Retinal pigment epithelial cell (primary cell): ENCODE results near the gene AACS.

Source experiments
- DNase-seq: peaks from one replicate; pipeline ENCODE4 v3.0.0-alpha.2; 2010; ENCODE audit warnings: low read depth
- H3K4me3 ChIP-seq: 2 replicates; pipeline ENCODE4 v1.5.1; 2011; ENCODE audit warnings: mild to moderate bottlenecking, low read length, control low read depth, moderate library complexity
- TF ChIP-seq, protein P1 (sequence below): conservative IDR thresholded peaks from 2 replicates; pipeline ENCODE4 v1.5.1; 2011; ENCODE audit warnings: low read depth, low read length, control low read depth, inconsistent platforms

AACS gene

DNA sequence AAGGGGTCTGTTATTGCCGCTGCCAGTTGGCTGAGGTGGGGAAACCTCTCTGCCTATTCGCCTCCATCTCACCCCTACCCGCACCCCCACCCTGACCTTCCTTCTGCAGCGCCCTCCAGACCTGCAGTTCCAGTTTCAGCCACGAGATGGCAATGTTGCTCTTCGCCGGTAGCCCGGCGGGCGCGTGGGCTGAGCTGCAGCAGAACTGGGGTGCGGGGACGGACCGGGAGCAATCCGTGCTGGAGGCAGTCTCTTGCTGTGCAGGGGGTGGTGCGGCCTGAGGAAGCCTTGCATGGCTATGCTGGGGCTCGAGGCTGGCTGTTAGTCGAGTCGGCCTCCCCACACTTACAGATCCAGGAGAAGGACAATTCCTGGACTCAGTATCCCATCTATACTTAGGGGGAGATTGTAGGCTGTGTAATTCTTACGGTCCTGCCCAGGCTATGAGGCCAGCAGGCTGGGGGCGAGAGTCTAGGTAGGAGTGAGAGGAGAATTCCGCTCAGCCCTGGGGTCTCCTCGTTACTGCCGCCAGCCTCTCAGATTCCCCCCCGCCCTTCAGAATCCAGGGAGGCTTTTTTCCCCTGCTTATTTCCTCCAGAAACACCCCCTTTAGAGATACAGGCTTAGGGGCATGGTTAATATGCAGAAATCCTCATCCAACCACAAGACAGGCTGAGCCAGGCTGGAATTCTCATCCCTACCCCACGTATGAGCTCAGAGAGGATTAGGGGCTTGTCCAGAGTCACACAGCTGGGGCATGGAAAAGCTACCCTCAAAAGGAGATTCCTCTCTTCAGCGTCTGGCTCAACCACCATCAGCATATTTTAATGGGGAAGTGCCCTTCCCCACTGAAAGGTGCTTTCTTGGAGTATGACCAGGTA is 118.2 kb downstream of the AACS start:
- peak; percentile 20 for DNase-seq
- TF ChIP-seq, protein P1, sequence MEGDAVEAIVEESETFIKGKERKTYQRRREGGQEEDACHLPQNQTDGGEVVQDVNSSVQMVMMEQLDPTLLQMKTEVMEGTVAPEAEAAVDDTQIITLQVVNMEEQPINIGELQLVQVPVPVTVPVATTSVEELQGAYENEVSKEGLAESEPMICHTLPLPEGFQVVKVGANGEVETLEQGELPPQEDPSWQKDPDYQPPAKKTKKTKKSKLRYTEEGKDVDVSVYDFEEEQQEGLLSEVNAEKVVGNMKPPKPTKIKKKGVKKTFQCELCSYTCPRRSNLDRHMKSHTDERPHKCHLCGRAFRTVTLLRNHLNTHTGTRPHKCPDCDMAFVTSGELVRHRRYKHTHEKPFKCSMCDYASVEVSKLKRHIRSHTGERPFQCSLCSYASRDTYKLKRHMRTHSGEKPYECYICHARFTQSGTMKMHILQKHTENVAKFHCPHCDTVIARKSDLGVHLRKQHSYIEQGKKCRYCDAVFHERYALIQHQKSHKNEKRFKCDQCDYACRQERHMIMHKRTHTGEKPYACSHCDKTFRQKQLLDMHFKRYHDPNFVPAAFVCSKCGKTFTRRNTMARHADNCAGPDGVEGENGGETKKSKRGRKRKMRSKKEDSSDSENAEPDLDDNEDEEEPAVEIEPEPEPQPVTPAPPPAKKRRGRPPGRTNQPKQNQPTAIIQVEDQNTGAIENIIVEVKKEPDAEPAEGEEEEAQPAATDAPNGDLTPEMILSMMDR = peak; percentile 100
- H3K4me3 ChIP-seq = peak overlapping the region; percentile 17

DNA sequence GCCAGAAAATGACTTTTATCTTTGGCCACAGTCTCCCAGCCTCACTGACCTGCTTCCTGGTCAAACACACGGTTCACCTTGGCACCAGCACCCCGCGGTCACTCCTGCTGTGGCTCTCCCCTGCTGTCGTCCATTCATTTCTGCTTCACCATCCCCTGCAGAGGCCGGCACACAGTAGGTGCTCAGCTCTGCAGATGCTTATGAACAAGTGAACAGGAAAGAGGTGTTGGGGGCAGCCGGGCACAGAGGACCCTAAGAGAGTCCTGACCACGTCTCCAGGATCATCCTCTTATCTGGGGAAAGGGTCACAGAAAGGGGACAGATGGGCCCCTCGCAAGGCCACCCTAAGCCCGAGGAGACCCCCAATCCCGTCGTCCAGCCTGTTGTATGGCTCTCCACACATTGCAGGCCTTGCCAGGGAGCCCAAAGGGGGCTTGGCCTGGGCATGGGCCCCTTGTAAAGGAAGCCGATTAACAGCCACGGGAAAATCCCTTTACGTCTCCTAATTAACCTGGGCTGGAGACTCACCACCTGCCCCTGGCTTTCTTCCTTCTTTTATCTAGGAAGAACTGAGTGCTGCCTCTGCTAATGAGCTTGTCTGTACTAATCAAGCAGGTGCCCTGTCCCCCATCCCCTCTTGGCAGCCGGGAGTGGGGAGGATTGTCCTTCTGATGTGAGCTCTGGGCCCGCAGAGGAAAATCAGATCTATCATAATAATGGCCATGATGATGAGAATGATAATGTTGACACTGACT is 119.2 kb downstream of the AACS start:
- TF ChIP-seq, protein P1 = no peak
- H3K4me3 ChIP-seq = no peak overlapping the region

DNA sequence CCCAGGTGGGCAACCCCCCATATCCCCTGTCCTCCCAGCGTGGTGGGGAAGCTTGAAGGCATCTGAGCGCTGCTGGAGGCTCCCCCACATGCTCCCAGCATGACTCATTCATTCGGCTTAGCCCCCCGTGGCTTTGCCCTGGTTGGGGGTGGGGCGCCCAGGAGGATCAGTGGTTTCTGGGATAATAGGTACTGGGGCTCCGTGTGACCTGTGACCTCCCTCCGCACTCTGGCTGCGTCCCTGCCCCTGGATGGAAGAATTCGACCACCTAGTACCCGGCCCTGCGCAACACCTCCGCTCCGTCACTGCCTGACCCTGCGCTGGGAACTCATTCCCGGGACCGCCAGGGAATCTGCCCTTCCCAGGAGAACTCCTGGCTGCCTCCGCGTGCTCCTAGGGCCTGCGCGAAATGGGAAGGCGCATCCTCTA is 120.1 kb downstream of the AACS start:
- no peak overlapping the region for H3K4me3 ChIP-seq
- no peak for DNase-seq
- TF ChIP-seq, protein P1 = no peak

More for the DNA sequence above, 119.2 kb downstream of the AACS start:
- DNase-seq = no peak

- TF ChIP-seq, protein P1 = peak; percentile 20
- H3K4me3 ChIP-seq = peak within 1 kb of the TSS; percentile 35
- DNase-seq = no peak
Measured at GRCh38 chr12:125185740-125186470, 120.7 kb downstream of the AACS start, which contains the start of gene TMEM132B. Gene TMEM132B, plus strand, starts transcription at chr12:125186386.

DNA sequence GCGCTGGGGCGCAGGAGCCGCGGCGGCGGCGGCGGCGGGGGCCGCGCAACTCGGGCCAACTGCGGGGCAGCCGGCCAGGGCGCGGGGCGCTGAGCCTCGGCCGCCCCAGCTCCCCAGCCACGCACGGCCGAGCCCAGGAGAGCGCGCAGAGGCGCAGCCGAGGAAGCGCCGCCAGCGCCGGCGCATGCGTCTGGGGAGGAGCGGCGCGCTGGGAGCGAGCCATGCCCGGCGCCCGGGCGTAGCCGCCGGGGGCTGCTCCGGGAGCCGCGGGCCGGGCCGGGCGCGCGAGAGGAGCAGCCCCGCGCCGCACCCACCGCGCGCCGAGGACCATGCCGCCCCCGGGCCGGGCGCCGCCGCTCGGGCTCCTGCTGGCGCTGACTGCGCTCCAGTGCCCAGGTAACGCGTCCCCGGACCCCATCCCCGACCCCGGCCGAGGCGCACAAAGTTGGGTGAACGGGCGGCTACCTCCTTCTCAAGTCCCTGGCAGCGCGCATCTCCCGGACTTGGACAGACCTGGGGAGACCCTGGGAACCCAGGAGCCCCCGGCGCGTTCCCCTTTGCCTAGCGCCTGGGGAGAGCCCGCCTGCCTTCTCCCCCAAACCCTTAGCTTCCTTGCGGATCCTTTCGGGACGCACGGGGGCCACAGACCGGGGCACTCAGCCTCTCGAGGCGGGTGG is 121.4 kb downstream of the AACS start:
- TF ChIP-seq, protein P1 = no peak
- DNase-seq = no peak
- peak overlapping the region; percentile 22 for H3K4me3 ChIP-seq

- DNase-seq = no peak
- H3K4me3 ChIP-seq = peak overlapping the region; percentile 22
- TF ChIP-seq, protein P1 = no peak
Measured at GRCh38 chr12:125187148-125187745, 122.0 kb downstream of the AACS start.
